HL-60/S4 treated with phorbol 12-myristate 13-acetate at 8.2 ng/mL for 4 days and 3 days (cell line): ENCODE measurements around the gene C16orf90.
"Not testable (repeated sequence)": the region's sequence is repeated elsewhere in the genome, so short reads cannot be mapped to it uniquely, and the experiment has no call there.

Source experiments
- in situ Hi-C: fragments of 300-500 bp; cut with MboI; formaldehyde crosslinking; loops from 2 replicates; pipeline ENCODE4 v1.15.0; 2022; ENCODE audit warnings: low sequenced_read_pairs

Gene C16orf90

GRCh38 chr16:3513892-3514583, 18.7 kb upstream of the C16orf90 start:
- in situ Hi-C loops, result no loop called here

GRCh38 chr16:3511286-3512180, 16.2 kb upstream of the C16orf90 start:
- in situ Hi-C loops, result no loop called here

DNA sequence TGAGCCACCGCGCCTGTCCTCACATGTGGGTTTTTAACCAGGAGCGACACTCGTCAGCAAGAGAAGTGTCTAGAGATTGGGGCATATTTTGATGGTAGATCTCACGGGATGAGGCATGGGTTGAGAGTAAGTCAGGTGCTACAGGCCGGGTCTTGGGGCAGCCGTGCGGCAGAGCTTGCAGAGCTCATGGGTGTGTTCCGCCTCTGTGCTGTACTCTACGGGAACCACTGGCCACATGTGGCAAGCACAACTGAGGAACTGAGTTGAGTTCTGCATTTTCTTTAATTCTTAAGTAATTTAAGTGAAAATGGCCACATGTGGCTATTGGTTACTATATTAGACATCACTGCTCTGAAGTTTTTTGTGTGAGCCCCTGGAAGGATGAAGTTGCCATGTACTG, 15.1 kb upstream of the C16orf90 start:
- in situ Hi-C loops, result no loop called here

DNA sequence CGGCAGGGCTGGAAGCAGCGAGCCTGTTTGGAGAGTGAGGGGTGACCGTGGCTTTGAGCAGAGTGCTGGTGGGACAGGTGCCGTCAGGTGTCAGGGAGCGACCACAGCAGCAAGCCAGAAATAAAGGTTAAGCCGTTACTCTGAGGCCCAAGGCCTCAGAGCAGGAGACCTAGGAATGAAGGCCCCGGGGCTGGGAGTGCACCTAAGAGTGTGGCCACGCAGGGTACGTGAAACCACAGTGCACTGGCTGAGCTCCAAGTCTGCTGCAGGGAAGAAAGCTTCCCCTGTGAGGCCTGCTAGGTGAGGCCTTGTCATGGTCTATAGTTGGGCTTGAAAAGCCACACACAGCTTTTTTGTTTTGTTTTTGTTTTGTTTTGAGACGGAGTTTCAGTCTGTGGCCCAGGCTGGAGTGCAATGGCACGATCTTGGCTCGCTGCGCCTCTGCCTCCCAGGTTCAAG, 14.2 kb upstream of the C16orf90 start:
- in situ Hi-C loops, result no loop called here

- in situ Hi-C loops, result no loop called here
These were observed 13.4 kb upstream of the C16orf90 start for GRCh38 chr16:3508736-3509135.

- in situ Hi-C loops, result no loop called here
These were observed 8.2 kb upstream of the C16orf90 start for GRCh38 chr16:3503523-3503922.

GRCh38 chr16:3501783-3502400, 6.6 kb upstream of the C16orf90 start:
- in situ Hi-C loops, result no loop called here

DNA sequence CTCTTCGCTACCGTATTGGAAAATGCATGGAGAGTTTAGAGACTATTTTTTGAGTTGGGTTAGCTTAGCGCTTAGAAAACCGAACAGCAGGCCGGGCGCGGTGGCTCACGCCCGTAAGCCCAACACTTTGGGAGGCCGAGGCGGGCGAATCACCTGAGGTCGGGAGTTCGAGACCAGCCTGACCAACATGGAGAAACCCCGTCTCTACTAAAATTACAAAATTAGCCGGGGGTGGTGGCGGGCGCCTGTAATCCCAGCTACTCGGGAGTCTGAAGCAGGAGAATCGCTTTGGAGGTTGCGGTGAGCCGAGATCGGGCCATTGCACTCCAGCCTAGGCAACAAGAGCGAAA, 6.1 kb upstream of the C16orf90 start:
- in situ Hi-C loops, result not testable (repeated sequence)

- in situ Hi-C loops, result no loop called here
These were observed 3.7 kb upstream of the C16orf90 start for GRCh38 chr16:3498988-3499387.

GRCh38 chr16:3497771-3498170, 2.5 kb upstream of the C16orf90 start:
- in situ Hi-C loops, result no loop called here

- in situ Hi-C loops, result no loop called here
These were observed 1.1 kb upstream of the C16orf90 start for GRCh38 chr16:3496386-3496785.

- in situ Hi-C loops, result no loop called here
These were observed 809 bp downstream of the C16orf90 start for GRCh38 chr16:3494386-3494973.

- in situ Hi-C loops, result no loop called here
These were observed 2.9 kb downstream of the C16orf90 start for GRCh38 chr16:3492356-3492755.

DNA sequence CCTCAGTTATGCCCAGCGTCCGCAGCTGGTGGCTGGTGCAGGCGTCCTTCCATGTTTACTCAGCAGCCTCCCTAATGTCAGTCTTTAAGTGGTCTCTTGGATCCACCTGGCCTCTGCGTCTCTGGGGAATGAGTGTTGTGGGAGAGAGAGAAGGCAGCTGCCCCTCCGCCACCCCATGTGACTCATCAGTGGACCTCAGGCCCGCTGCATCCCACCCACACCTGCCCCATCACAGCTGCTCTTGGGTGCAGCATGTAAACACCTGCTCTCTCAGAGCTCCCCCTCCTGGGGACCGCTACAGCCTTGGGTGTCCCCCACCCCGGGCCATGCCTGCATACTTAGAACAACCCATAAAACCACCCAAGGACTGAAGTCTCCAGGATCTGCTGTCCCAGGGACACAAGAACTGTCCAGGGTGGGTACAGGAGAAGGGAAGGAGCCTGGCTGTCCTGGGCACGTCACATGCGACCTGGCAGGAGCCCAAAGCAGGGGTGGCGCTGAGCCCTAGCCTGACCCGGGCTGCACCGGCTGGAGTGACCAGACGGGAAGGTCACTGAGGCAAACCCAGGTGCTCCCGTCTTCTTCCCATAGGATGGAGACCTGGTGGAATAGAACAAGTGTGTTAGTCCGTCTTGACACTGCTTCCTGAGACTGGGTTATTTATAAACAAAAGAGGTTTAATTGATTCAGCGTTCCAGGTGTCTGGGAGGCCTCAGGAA, 4.2 kb downstream of the C16orf90 start:
- in situ Hi-C loops, result no loop called here

- in situ Hi-C loops, result no loop called here
These were observed 6.5 kb downstream of the C16orf90 start for GRCh38 chr16:3488801-3489200.

DNA sequence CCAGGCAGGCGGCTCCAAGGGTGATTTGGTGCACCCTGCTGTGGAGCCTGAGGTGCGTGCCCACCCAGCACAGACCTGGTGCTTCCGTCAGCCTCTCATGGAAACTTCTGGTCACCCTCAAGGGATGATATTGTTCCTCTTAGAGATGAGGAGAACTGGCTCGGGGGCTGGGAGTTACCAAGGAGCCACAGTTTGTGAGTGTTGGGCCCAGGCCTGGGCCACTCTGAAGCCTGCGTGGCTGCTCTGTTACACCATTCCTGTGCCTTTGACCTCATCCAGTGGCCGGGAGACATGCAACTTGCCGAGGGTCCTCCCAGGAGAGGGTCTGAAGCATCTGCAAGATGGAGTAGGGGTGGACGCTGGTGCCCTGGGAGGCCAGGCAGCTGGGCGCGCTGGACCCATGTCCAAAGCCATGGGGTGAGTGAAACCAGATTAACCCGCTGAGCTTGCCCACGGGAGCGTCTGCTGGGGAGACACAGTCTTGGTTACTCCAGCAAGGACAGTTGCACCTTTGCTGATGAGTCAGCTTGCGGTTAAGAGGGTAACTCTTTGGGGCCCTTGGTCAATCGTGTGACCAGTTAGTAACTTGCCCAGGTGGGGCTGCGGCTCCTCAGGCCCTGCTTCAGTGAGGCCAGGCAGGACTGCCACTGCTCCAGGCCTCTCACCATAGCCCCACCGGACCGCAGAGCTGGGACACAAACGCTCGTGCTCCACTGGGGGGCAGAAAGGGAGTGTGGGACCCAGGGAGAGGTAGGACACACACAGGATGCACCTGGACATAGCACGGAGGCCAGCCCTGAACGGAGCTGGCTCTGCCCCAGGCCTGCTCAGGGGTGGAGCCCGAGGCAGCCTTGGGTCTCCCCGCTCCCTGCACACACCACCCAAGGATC, 7.5 kb downstream of the C16orf90 start:
- in situ Hi-C loops, result no loop called here

GRCh38 chr16:3486506-3487215, 8.6 kb downstream of the C16orf90 start:
- in situ Hi-C loops, result no loop called here

DNA sequence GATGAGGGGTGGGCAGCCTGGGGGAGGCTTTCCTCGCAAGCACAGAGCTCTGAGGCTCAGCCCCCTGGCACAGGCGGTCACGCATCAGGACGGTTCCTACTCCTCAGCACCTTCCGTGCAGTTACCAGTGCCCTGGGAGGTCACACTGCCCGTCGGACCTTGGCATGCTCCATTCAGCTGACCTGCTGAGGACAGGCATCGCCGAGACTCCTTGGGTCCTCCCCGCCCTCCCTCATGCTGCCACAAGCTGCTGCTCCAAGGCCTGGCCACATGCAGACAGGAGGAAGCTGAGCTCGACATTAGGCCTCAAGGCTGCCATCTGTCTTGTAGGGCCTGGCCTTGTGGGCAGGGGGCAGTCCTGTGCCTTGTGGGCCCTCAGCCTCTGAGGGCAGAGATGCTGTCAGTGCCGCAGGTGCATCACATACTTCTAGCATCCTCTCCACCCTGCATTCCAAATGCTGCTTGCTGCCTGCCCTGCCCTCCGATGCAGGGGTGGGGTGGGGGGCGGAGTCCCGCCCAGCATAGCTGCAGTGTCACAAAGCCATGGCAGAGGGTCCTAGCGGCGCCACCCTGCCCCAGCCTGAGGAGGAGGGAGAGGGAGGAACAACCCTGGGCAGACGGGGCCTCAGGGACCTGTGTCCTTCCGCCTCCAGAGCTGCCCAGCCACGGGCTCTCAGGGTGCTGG, 9.3 kb downstream of the C16orf90 start:
- in situ Hi-C loops, result no loop called here
